K562 (cell line): ENCODE results near the gene ABCF3. TPM values are rescaled to one million over a fixed set of nuclear protein-coding genes. Genes with fewer than 3 reads are reported as not detected.

ENCODE experiments used
- E2F1 ChIP-seq: sonication (generic); formaldehyde crosslinking; IDR thresholded peaks from 2 replicates; pipeline ENCODE4 v1.8.1; 2023; ENCODE audit warnings: mild to moderate bottlenecking, missing genetic modification reagents, moderate library complexity
- MLLT1 ChIP-seq, 2 experiments: fragments of 450-650 bp; IDR thresholded peaks; 2 replicates each; pipeline ENCODE4 v1.6.1; 2016
- POLR2AphosphoS5 ChIP-seq: IDR thresholded peaks from 2 replicates; pipeline ENCODE4 v1.6.1; 2011; ENCODE audit warnings: mild to moderate bottlenecking, low read depth, low read length, moderate library complexity; ENCODE audit not compliant: control insufficient read depth, insufficient read depth
- U2AF1 ChIP-seq: fragments of 200-400 bp; formaldehyde crosslinking; optimal IDR thresholded peaks from 2 replicates; pipeline ENCODE3; 2017; ENCODE audit warnings: mild to moderate bottlenecking, low read depth, low read length, moderate library complexity
- YBX1 ChIP-seq: fragments of 450-650 bp; IDR thresholded peaks from 2 replicates; pipeline ENCODE4 v1.7.1; 2016; ENCODE audit warnings: mild to moderate bottlenecking
- ZC3H11A ChIP-seq: IDR thresholded peaks from 2 replicates; pipeline ENCODE4 v1.6.1; 2012; ENCODE audit warnings: low read depth, low read length, improper control_type of control experiment
- ZKSCAN1 ChIP-seq: fragments of 150-350 bp; IDR thresholded peaks from 2 replicates; pipeline ENCODE4 v1.6.1; 2016; ENCODE audit warnings: low read depth, low read length
- ZNF212 ChIP-seq: fragments of 450-650 bp; formaldehyde crosslinking; IDR thresholded peaks from 2 replicates; pipeline ENCODE4 v1.4.0; 2020; ENCODE audit warnings: mild to moderate bottlenecking
- ZNF3 ChIP-seq: fragments of 250-450 bp; sonication (Bioruptor Pico); IDR thresholded peaks from 2 replicates; pipeline ENCODE4 v1.5.0; 2021; ENCODE audit warnings: mild to moderate bottlenecking, moderate library complexity
- ZNF318 ChIP-seq, 2 experiments: fragments of 450-650 bp; IDR thresholded peaks; 2 replicates each; pipeline ENCODE4 v1.6.1; 2016; ENCODE audit warnings: mild to moderate bottlenecking in 2 of 2, borderline replicate concordance in 1 of 2, low read depth in 1 of 2, moderate library complexity in 1 of 2
- ZNF518B ChIP-seq: fragments of 250-450 bp; sonication (Bioruptor Pico); IDR thresholded peaks from 2 replicates; pipeline ENCODE4 v1.5.0; 2021; ENCODE audit warnings: mild to moderate bottlenecking, moderate library complexity
- polyA plus RNA-seq, 8 experiments: library from polyadenylated mRNA; depleted of rRNA in 4 of 8; stranded (reverse) in 5 of 8; unstranded in 3 of 8; fragments of >200 nt; fragmentation: Nextera tagmentation in 2 of 8; fragmentation: Illumina TruSeq in 1 of 8; extraction: Ambion mirVana in 2 of 8; extraction: Trizol in 1 of 8; gene quantifications; 2 replicates each; pipeline versions ENCODE4 v1.2.1 to v1.2.3, GENCODE V29; 2011 to 2014; ENCODE audit warnings: inconsistent platforms in 1 of 8, missing spikeins in 1 of 8
- total RNA-seq, 7 experiments: library from RNA; depleted of rRNA in 6 of 7; stranded (reverse); fragments of >200 nt in 6 of 7; fragmentation: Illumina TruSeq in 2 of 7; extraction: Trizol in 2 of 7; gene quantifications; 2 replicates each; pipeline versions ENCODE4 v1.2.1 to v1.2.3, GENCODE V29; 2011 to 2021; ENCODE audit warnings: low replicate concordance in 1 of 7

Gene ABCF3
- total and polyA plus RNA-seq, 9 of the 15 experiments (the other 6 are each of a cell fraction or from before 2014, with no cell fraction given): 6.7 to 77.9 (median 45.1) TPM

GRCh38 chr3:184174646-184175492 lies 11.1 kb upstream of the ABCF3 start, which contains the start of gene AP2M1 (continued):
- TF ChIP-seq ZNF318 (IDR thresholded peaks at IDR 0.05; ENCODE audit: borderline replicate concordance in 1 of 2, low read depth in 1 of 2): no peak
- no peak for TF ChIP-seq YBX1
- peak; percentile 73; the same call in 1 of the 2 replicates for TF ChIP-seq POLR2AphosphoS5
- TF ChIP-seq U2AF1: no peak
- no peak for TF ChIP-seq ZNF3
- no peak for TF ChIP-seq ZKSCAN1
- 0 out of 2 replicates have a peak, but pooled peaks have one; percentile 14 for TF ChIP-seq ZC3H11A
- TF ChIP-seq MLLT1 (IDR thresholded peaks at IDR 0.05): no peak
- TF ChIP-seq E2F1 (CRISPR knock-in tag): 0 out of 2 replicates have a peak, but pooled peaks have one; percentile 36
- TF ChIP-seq ZNF518B (CRISPR knock-in tag): no peak
- no peak for TF ChIP-seq ZNF212 (CRISPR knock-in tag)
